GM19452 (cell line): Measurements from ENCODE around the gene SNRNP27.
A peak's percentile ranks its signal among the peaks of the same experiment; 100 is the strongest.
"Not testable (repeated sequence)": the region's sequence is repeated elsewhere in the genome, so short reads cannot be mapped to it uniquely, and the experiment has no call there.

Experiments used
- ATAC-seq: cut with Tn5 transposase; IDR thresholded peaks from one replicate; pipeline ENCODE4 v1.9.1; 2021; ENCODE audit not compliant: unreplicated experiment

SNRNP27 gene

GRCh38 chr2:69893684-69894551 is at the start of gene SNRNP27:
TSS of gene SNRNP27 (plus strand) at chr2:69893956. CDS start at chr2:69893985, 29 bp downstream.
- ATAC-seq, result peak; percentile 71

DNA sequence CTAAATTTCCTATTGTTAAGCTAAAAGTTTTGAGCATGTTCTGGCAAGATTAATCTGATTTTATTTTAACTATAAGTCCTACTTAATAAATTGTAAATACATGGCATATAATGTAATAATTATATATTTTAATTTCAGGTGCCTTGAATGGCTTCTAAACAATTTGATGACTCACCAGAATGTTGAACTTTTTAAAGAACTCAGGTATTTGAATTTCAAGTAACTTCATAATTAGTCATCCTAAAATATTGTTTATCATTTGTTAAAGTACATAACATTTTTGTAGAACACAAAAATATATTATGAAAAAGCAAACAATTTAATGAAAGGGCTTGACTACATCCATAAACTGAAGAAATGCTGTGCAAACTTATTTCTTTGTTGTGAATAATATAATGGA is 49.8 kb upstream of the SNRNP27 start:
- ATAC-seq, result no peak

DNA sequence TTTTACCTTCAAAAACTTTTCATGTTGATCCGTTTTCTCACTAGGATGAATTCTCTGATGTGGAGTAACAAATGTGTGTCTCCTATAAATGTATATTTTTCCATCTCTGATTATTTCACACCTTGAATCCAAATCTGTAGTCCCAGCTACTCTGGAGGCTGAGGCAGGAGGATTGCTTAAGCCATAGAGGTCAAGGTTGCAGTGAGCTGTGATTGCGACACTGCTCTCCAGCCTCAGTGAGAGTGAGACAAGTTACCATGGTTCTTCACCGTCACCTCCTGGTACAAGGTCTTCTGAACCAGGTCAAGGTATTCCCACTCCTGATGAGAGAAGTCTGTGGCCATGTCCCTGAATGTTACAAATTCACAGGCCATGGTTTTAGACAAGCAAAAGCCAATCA is 49.2 kb upstream of the SNRNP27 start:
- no peak for ATAC-seq

DNA sequence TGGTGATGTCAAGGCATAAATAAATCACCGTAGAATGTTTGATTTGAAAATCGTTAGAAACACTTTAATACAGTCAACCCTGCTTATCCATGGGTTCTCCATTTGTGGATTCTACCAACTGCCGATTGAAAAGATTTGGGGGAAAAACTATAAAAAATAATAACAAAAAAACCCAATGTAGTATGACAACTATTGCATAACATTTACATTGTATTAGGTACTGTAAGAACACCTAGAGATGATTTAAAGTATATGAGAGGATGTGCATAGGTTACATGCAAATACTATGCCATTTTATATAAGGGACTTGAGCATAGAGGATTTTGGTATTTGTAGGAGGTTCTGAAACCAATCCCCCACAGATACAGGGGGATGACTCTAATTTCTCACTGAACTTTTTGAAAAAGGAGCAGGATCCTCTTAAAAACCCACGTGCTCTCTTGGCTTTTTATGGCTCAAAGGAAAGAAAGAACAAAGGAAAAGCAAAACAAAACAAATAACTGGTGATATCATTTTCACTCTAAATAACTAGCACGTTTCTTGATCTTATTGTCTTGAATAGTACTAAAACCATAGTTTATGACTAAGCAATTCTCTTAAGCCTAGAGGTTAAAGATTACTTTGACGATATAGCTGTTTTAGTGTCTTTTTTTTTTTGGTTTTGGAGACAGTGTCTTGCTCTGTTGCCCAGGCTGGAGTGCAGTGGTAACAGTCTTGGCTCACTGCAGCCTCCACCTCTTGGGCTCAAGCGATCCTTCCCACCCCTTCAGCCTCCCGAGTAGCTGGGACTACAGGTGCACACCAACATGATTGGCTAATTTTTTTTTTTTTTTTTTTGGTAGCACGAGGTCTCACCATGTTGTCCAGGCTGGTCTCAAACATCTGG is 47.3 kb upstream of the SNRNP27 start:
- no peak for ATAC-seq

DNA sequence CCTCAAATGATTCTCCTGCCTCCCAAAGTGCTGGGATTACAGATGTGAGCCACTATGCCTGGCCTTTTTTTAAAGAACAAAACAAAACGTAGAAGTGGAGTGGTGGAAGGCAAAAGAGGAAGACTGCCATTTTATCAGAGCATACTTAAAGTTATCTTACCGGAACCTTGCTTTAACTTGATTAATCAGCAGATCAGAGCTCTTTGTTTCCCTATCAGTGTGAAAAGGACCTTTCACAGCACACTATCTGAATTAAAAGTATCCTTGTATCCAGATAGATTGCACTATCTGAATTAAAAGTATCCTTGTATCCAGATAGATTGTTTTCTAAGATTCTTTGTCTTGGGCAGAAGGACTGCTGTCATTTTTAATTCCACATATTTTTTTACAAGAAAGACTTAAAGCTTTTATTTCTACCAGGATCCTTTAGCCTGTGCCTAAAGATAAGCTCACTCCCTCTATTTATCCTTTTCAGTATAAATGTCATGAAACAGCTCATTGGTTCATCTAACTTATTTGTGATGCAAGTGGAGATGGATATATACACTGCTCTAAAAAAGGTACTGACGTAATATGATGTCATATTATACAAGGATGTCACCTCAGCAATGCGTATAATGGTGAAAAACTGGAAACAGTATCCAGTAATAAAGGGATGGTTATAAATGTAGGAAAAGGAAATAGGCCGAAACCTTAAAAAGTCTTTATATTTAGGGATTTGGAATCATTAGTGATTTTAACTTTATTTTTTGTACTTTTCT is 46.5 kb upstream of the SNRNP27 start:
- ATAC-seq, result no peak

DNA sequence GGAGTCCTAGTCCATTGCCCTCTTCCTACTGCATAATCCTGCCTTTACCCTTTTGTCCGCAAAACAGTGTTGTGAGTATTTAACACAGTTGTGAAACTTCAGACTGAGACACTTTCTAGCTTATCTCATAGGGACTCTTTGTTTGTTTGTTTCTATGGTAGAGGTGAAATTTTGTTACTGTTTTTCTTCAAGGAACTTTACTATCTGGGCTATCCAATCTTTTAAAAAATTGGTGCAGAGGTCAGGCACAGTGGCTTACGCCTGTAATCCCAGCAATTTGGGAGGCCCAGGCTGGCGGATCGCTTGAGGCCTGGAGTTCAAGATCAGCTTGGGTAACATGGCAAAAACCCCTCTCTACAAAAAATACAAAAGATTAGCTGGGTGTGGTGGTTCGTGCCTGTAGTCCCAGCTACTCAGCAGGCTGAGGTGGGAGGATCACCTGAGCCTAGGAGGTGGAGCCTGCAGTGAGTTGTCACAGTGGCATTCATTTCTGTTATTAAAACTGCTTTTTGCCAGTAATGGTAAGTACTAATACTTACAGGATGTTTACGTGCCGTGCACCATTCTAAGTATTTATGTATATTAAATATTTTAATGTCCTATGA is 45.5 kb upstream of the SNRNP27 start:
- ATAC-seq, result no peak

- ATAC-seq, result no peak
Observed at GRCh38 chr2:69858261-69858660, 35.5 kb upstream of the SNRNP27 start.

DNA sequence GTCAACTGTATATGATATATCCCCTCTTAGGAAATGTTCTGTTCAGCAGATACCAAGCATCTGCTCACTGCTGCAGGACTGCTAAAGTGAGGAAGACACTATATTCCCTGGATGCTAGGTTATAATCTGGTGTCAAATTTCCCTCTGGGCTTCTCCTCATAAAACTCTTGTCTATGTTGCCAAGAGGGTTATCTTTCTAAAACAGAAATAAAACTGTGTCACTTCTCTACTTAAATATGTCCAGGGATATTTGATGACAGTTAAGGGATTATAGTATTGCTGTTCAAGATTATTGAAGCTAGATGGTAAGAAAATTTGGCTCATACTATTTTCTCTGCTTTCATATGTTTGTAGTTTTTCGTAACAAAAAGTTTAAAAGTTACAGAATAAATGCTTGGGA is 30.5 kb upstream of the SNRNP27 start:
- no peak for ATAC-seq

GRCh38 chr2:69888451-69888850 is 5.3 kb upstream of the SNRNP27 start:
- no peak for ATAC-seq

- ATAC-seq, result no peak
Observed at GRCh38 chr2:69889302-69889701, 4.5 kb upstream of the SNRNP27 start.

- no peak for ATAC-seq
Observed at GRCh38 chr2:69890881-69891280, 2.9 kb upstream of the SNRNP27 start.

DNA sequence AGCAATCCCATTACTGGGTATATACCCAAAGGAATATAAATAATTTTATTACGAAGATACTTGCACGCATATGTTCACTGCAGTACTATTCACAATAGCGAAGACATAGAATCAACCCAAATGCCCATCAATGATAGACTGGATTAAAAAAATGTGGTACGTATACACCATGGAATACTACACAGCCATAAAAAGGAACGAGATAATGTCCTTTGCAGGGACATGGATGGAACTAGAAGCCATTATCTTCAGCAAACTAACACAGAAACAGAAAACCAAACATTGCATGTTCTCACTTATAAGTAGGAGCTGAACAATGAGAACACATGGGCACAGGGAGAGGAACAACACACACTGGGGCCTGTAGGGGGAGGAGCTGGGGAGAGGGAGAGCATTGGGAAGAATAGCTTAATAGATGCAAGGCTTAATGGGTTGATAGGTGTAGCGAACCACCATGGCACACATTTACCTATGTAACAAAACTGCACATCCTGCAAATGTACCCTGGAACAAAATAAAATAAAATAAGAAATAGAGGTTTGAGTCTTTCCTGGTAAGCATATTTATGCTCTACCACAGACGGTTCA is 825 bp upstream of the SNRNP27 start:
- ATAC-seq, result not testable (repeated sequence)

DNA sequence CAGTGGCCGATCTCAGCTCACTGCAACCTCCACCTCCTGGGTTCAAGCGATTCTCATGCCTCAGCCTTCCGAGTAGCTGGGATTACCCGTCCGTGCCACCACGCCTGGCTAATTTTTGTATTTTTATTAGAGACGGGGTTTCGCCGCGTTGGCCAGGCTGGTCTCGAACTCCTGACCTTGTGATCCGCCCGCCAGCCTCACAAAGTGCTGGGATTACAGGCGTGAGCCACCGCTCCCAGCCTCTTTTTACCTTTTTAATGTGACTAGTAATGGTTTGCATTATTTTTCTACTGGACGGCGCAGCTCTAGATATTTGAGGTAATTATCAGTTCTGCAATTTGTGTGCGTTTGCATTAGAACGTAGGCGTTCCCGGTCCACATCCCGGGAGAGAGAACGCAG is 981 bp downstream of the SNRNP27 start:
- ATAC-seq, result not testable (repeated sequence)

GRCh38 chr2:69902213-69902922 is 8.6 kb downstream of the SNRNP27 start:
- ATAC-seq, result no peak

GRCh38 chr2:69907216-69907615 is 13.5 kb downstream of the SNRNP27 start:
- ATAC-seq, result no peak

- no peak for ATAC-seq
Observed at GRCh38 chr2:69911985-69912563, 18.3 kb downstream of the SNRNP27 start.

DNA sequence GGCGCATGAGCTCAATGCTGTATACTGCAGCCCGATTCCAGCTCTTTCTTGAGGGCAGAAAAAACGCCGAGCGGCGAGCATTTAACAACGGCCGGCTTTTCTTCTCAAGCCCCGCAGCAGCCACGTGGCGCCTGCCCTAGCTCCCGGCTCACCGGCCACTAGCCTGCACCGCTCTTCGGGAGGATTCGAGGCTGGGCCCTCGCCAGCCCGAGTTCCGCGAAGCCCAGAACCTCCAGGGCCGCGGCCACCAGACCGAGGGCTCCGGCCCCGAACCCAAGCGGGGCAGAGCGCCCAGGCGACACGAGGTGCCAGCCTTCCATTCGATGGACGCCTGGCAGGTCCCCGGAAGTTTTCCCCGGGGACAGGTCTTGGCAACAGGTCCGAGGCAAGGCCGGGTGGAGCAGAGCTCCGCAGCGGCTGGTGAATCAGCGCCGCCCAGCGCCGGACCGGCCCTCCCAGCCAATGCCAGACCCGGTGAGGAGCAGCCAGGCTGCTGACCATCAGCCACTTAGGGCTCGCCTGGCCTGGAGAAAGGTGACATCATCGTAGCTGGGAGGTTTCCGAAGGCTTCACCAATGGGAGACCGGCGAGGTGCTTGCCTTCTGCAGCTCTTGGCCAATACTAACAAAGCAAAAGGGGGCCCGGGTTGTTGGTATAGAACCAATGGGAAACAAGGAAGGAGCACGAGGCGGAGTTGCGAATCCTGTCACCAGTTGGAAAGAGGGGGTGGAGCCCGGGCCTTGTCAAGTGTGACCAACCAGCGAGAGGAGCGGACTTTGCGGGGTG is 20.6 kb downstream of the SNRNP27 start:
- ATAC-seq, result peak; percentile 88
